Activated CD8-positive, alpha-beta T cell treated with anti-CD3 and anti-CD28 coated beads for 36 hours (primary cell): ENCODE measurements around the gene FPR2. TPM values are rescaled to one million over a fixed set of nuclear protein-coding genes. Genes with fewer than 3 reads are reported as not detected.

Experiments
- ATAC-seq: fragments of 200-7000 bp; cut with Tn5 transposase; one replicate; pipeline ENCODE4 v1.10.0; 2021; ENCODE audit warnings: mild to moderate bottlenecking, moderate library complexity
- CTCF ChIA-PET: fragments of 350-600 bp; sonication (Branson Sonifier 250); formaldehyde crosslinking; loops from one replicate; lab custom pipeline; 2021; ENCODE audit warnings: antibody characterized with exemption; lab: Charles Lee
- POLR2A ChIA-PET: fragments of 350-600 bp; sonication (Branson Sonifier 250); formaldehyde crosslinking; loops from one replicate; lab custom pipeline; 2021; ENCODE audit warnings: antibody characterized with exemption; lab: Charles Lee
- DNase-seq: peaks from one replicate; pipeline ENCODE4 v3.0.0-alpha.2; 2020
- H3K27ac Mint-ChIP-seq: one replicate; pipeline ENCODE4 v1.8.0; 2021; ENCODE audit warnings: mild to moderate bottlenecking, mixed read lengths
- H3K27me3 Mint-ChIP-seq: one replicate; pipeline ENCODE4 v1.8.0; 2021; ENCODE audit warnings: mixed read lengths
- H3K36me3 Mint-ChIP-seq: one replicate; pipeline ENCODE4 v1.8.0; 2021; ENCODE audit warnings: low read depth, mixed read lengths
- H3K4me1 Mint-ChIP-seq: one replicate; pipeline ENCODE4 v1.8.0; 2021; ENCODE audit warnings: low read depth, mixed read lengths
- H3K4me3 Mint-ChIP-seq: one replicate; pipeline ENCODE4 v1.8.0; 2021; ENCODE audit warnings: mild to moderate bottlenecking, moderate library complexity, mixed read lengths
- H3K9me3 Mint-ChIP-seq: one replicate; pipeline ENCODE4 v1.8.0; 2021; ENCODE audit warnings: mixed read lengths
- intact Hi-C: fragments of 100-400 bp; cut with micrococcal nuclease; formaldehyde crosslinking; loops from one replicate; pipeline ENCODE4 v1.10.0; 2022
- total RNA-seq, 2 experiments: library from RNA; stranded (reverse); gene quantifications; one replicate each; pipeline ENCODE4 v1.2.3, GENCODE V29; 2021
- TF ChIP-seq, protein P1 (sequence below): fragments of 200-600 bp; IDR thresholded peaks from one replicate; pipeline ENCODE4 v1.8.0; 2022; ENCODE audit warnings: antibody characterized with exemption, mild to moderate bottlenecking

The FPR2 gene
- total RNA-seq, 2 experiments from 2014 or later: not detected

DNA sequence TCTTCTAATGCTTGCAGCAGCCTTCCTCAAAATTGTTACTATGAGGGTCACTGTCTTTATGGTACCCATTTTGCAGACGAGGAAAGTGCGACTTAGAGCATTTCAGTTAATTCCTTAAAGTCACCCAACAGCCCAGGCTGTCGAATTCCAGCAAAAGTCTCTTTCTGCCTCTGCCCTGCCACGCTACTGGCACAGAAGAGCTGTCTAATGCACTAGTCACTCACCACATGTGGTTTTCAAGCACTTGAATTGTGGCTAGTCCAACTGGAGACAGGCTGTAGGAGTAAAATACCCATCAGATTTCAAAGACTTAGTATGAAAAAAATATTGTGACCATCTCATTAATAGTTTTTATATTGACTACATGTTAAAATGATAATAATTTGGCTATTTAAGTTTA is 11.0 kb upstream of the FPR2 start:
- H3K27ac Mint-ChIP-seq: no peak overlapping the region
- no peaks in the 10 kb centered on the region for H3K4me1 Mint-ChIP-seq
- DNase-seq (no peak), ATAC-seq (no peak)
- intact Hi-C loops: no loop called here
- CTCF ChIA-PET: no interaction called here
- no peaks in the 10 kb centered on the region for H3K36me3 Mint-ChIP-seq
- TF ChIP-seq, protein P1, sequence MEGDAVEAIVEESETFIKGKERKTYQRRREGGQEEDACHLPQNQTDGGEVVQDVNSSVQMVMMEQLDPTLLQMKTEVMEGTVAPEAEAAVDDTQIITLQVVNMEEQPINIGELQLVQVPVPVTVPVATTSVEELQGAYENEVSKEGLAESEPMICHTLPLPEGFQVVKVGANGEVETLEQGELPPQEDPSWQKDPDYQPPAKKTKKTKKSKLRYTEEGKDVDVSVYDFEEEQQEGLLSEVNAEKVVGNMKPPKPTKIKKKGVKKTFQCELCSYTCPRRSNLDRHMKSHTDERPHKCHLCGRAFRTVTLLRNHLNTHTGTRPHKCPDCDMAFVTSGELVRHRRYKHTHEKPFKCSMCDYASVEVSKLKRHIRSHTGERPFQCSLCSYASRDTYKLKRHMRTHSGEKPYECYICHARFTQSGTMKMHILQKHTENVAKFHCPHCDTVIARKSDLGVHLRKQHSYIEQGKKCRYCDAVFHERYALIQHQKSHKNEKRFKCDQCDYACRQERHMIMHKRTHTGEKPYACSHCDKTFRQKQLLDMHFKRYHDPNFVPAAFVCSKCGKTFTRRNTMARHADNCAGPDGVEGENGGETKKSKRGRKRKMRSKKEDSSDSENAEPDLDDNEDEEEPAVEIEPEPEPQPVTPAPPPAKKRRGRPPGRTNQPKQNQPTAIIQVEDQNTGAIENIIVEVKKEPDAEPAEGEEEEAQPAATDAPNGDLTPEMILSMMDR: no peak
- POLR2A ChIA-PET: interaction anchor here (0.7 kb wide), 1 partner anchor 12 kb away, joined by 3 read pairs; no protein-coding TSS in a partner anchor
- H3K4me3 Mint-ChIP-seq: no peak overlapping the region
- no peaks in the 10 kb centered on the region for H3K9me3 Mint-ChIP-seq
- no peaks in the 10 kb centered on the region for H3K27me3 Mint-ChIP-seq

DNA sequence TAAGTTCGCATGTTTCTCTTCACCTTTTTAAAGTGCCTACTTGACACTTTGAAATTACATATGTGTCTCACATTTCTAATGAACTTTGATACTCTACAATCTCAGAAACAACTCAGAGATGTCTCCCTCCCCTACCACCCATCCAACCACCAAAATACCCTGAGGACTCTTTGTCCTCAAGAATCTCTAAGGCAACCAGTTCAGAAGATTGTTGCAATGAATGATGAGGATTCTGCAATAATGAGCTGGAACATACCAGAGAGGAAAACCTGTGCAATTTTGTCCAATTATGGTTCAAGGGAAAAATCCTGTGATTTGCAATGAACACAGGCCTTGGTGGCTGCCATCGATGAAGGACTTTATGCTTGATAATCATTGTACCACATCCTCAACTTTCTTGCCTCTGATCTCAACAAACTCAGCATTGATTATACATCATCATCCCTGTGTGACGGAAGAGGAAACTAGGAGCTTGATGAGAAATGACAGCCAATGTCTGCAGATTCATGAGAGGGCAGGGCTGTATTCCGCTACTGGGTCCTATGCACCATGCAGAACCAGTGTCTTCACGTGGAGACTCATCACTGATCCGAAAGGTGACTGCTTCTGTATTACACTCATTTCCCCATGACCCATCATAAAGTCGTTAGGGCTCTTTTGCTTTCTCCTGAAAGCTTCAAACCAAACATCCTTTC is 10.4 kb upstream of the FPR2 start:
- ATAC-seq (no peak), DNase-seq (no peak)
- no peaks in the 10 kb centered on the region for H3K9me3 Mint-ChIP-seq
- TF ChIP-seq, protein P1: no peak
- no peaks in the 10 kb centered on the region for H3K4me1 Mint-ChIP-seq
- no peak overlapping the region for H3K4me3 Mint-ChIP-seq
- H3K27me3 Mint-ChIP-seq: peaks cover 3% of the 10 kb centered on the region
- POLR2A ChIA-PET: no interaction called here
- CTCF ChIA-PET: interaction anchor here (1.1 kb wide), 1 partner anchor 27 kb away, joined by 4 read pairs; no protein-coding TSS in a partner anchor
- intact Hi-C loops: no loop called here
- H3K27ac Mint-ChIP-seq: no peak overlapping the region
- H3K36me3 Mint-ChIP-seq: no peaks in the 10 kb centered on the region

DNA sequence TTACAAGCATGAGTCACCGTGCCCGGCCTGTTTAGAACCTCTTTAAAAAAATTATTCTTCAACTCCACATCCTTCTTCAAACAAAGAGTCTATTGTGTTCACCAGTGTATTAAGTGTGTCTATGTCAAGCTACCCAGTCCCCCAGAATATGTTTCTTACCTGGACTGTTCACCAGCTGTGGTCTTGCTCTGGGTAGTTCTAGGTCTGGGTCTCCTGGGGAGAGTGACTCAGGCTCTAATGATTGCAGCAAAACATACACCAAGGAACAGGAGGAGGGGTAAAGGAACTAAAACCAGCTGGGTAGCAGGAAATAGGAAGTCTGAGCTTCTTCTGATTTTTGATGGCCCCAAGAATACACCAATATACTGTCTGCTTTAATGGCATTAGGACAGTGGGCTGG is 9.3 kb upstream of the FPR2 start, which contains the start of gene FPR1:
FPR1 (minus strand) TSS at position 224 of the 400 bp plus-strand sequence. CDS start 4,884 bp downstream, outside the sequence.
- TF ChIP-seq, protein P1: no peak
- CTCF ChIA-PET: interaction anchor here (0.7 to 1.1 kb wide), 2 partner anchors 26 to 94 kb away, joined by 3 to 4 read pairs; no protein-coding TSS in a partner anchor

DNA sequence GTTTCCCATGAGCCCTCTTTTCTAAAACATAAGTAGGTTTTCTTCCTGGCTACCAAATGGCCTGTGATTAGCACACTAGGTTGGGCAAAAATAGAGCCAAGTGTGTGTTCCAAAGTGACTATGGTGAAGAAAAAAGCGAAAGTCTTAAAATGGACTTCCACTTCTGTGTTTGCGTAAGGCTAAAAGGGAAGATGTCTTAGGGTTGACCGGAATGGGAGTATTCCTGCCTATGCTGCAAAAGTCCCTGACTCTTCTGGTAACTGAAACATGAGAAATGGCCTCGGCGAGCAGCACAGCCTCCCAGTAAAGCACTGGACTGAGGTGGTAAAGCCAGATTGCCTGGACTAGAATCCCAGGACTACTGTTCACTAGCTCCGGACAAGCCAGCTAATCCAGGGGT is 6.9 kb upstream of the FPR2 start:
- ChIA-PET CTCF (no interaction called here), POLR2A (no interaction called here)
- Mint-ChIP-seq H3K4me1 (no peaks in the 10 kb centered on the region), H3K27me3 (peaks cover 4% of the 10 kb centered on the region), H3K9me3 (peaks cover 3% of the 10 kb centered on the region), H3K36me3 (no peaks in the 10 kb centered on the region), H3K4me3 (no peak overlapping the region), H3K27ac (no peak overlapping the region)
- DNase-seq: no peak
- intact Hi-C loops: no loop called here
- TF ChIP-seq, protein P1: no peak
- no peak for ATAC-seq

More for the DNA sequence above, 9.3 kb upstream of the FPR2 start, which contains the start of gene FPR1:
- POLR2A ChIA-PET: no interaction called here
- Mint-ChIP-seq H3K9me3 (peaks cover 3% of the 10 kb centered on the region), H3K4me1 (no peaks in the 10 kb centered on the region), H3K36me3 (no peaks in the 10 kb centered on the region), H3K4me3 (no peak within 1 kb of the TSS), H3K27ac (no peak within 1 kb of the TSS), H3K27me3 (peaks cover 4% of the 10 kb centered on the region)
- ATAC-seq (no peak), DNase-seq (no peak)
- intact Hi-C loops: no loop called here

DNA sequence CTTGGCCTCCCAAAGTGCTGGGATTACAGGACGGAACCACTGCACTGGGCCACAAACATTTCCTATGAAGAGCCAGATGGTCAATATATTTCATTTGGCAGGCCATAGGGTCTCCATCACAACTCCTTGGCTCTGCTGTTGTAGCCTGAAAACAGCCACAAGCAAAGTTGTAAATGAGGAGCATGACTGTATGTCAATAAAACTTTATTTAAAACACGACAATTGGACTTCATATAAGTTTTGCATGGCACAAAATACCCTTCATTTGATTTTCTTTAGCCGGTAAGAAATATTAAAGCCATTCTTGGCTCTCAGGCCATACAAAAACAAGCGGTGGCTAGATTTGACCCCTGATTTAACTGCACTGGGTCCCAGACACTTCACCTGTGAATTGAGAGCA is 6.2 kb upstream of the FPR2 start:
- no peak for DNase-seq
- no peak for ATAC-seq
- intact Hi-C loops: no loop called here
- Mint-ChIP-seq H3K4me3 (no peak overlapping the region), H3K27ac (no peak overlapping the region), H3K9me3 (peaks cover 3% of the 10 kb centered on the region), H3K4me1 (no peaks in the 10 kb centered on the region), H3K27me3 (peaks cover 4% of the 10 kb centered on the region), H3K36me3 (no peaks in the 10 kb centered on the region)
- CTCF ChIA-PET: no interaction called here
- TF ChIP-seq, protein P1: no peak
- POLR2A ChIA-PET: no interaction called here
